Panc1 (cell line): ENCODE results near the gene EEF2K. TPM values are rescaled to one million over a fixed set of nuclear protein-coding genes. Genes with fewer than 3 reads are reported as not detected.
"Not testable (repeated sequence)": the region's sequence is repeated elsewhere in the genome, so short reads cannot be mapped to it uniquely, and the experiment has no call there.

Experiments used
- ATAC-seq: fragments of 200-7000 bp; cut with Tn5 transposase; 2 replicates; pipeline ENCODE4 v1.9.1; 2020; ENCODE audit warnings: mild to moderate bottlenecking, moderate library complexity
- BruUV-seq: library from RNA; stranded (reverse); fragments of 400-500 nt; replicated peaks from 2 replicates; lab custom pipeline; 2021; lab: Mats Ljungman, UMichigan
- CTCF ChIA-PET: fragments of 300-600 bp; sonication (Branson Sonifier 250); formaldehyde crosslinking; loops from one replicate; lab custom pipeline; 2022; ENCODE audit warnings: antibody characterized with exemption; lab: Charles Lee
- POLR2A ChIA-PET: fragments of 300-600 bp; sonication (Branson Sonifier 250); formaldehyde crosslinking; loops from one replicate; lab custom pipeline; 2022; ENCODE audit warnings: antibody characterized with exemption; lab: Charles Lee
- DNase-seq: peaks from one replicate; pipeline ENCODE4 v3.0.0-alpha.2; 2010; ENCODE audit warnings: low read depth, low spot score
- H3K27ac ChIP-seq: 2 replicates; pipeline ENCODE4 v1.5.1; 2011; ENCODE audit warnings: mild to moderate bottlenecking, low read length, inconsistent platforms
- H3K27me3 ChIP-seq: fragments of 200-500 bp; sonication (Bioruptor generic); 2 replicates; pipeline ENCODE4 v1.6.0; 2014; ENCODE audit warnings: low read length, inconsistent platforms; ENCODE audit not compliant: control insufficient read depth, insufficient read depth
- H3K36me3 ChIP-seq: fragments of 200-500 bp; sonication (Bioruptor generic); 2 replicates; pipeline ENCODE4 v1.5.1; 2014; ENCODE audit warnings: inconsistent platforms, mild to moderate bottlenecking, low read length, moderate library complexity; ENCODE audit not compliant: control insufficient read depth, insufficient read depth
- H3K4me1 ChIP-seq: 2 replicates; pipeline ENCODE4 v1.5.1; 2011; ENCODE audit warnings: inconsistent platforms, mild to moderate bottlenecking, low read length, moderate library complexity; ENCODE audit not compliant: control insufficient read depth, insufficient read depth
- H3K4me3 ChIP-seq, 2 experiments: 2 replicates each; pipeline ENCODE4 v1.5.1; 2011 to 2012; ENCODE audit warnings: low read depth in 2 of 2, low read length in 2 of 2, mild to moderate bottlenecking in 2 of 2, inconsistent platforms in 1 of 2, moderate library complexity in 1 of 2
- H3K9me3 ChIP-seq: fragments of 200-500 bp; sonication (Bioruptor generic); 2 replicates; pipeline ENCODE4 v1.5.1; 2014; ENCODE audit warnings: low read depth, mild to moderate bottlenecking, inconsistent platforms, low read length, moderate library complexity; ENCODE audit not compliant: control insufficient read depth, insufficient read depth
- POLR2AphosphoS5 ChIP-seq: IDR thresholded peaks from 2 replicates; pipeline ENCODE4 v1.6.1; 2012; ENCODE audit warnings: mild to moderate bottlenecking, low read depth, low read length, moderate library complexity
- REST ChIP-seq, 2 experiments: IDR thresholded peaks; 2 replicates each; pipeline ENCODE4 v1.6.1; 2011 to 2012; ENCODE audit warnings: low read depth in 2 of 2, control low read depth in 1 of 2, low read length in 1 of 2, mild to moderate bottlenecking in 1 of 2, moderate library complexity in 1 of 2; ENCODE audit not compliant: insufficient read depth in 1 of 2
- SIN3A ChIP-seq: IDR thresholded peaks from 2 replicates; pipeline ENCODE4 v1.6.1; 2012; ENCODE audit warnings: low read depth, mild to moderate bottlenecking, low read length, moderate library complexity, borderline replicate concordance; ENCODE audit not compliant: insufficient read depth
- TCF7L2 ChIP-seq: IDR thresholded peaks from 2 replicates; pipeline ENCODE4 v1.6.1; 2011; ENCODE audit warnings: mild to moderate bottlenecking, low read depth, low read length, inconsistent platforms
- in situ Hi-C: cut with HindIII; loops from 2 replicates; pipeline ENCODE4 v1.10.0; 2016; ENCODE audit warnings: low sequenced_read_pairs, low pct_unique_long_range_greater_than_20kb
- intact Hi-C: fragments of 100-400 bp; cut with micrococcal nuclease; formaldehyde crosslinking; loops from one replicate; pipeline ENCODE4 v1.10.0; 2022; ENCODE audit not compliant: unreplicated experiment
- total RNA-seq: library from RNA; stranded (reverse); gene quantifications from one replicate; pipeline ENCODE4 v1.2.1, GENCODE V29; 2021; ENCODE audit not compliant: unreplicated experiment
- TF ChIP-seq, protein P1 (sequence below): fragments of 450-650 bp; IDR thresholded peaks from 2 replicates; pipeline ENCODE4 v1.5.1; 2017; ENCODE audit warnings: mild to moderate bottlenecking

EEF2K gene
- total RNA-seq, 1 experiment from 2014 or later = 15.0 TPM

GRCh38 chr16:22216191-22216831 lies 10.2 kb downstream of the EEF2K start:
- in situ Hi-C loops = no loop called here

GRCh38 chr16:22216832-22217225 lies 10.8 kb downstream of the EEF2K start:
- H3K9me3 ChIP-seq, DNase-seq, BruUV-seq, in situ Hi-C loops, intact Hi-C loops, H3K36me3 ChIP-seq, H3K27me3 ChIP-seq, H3K4me1 ChIP-seq, H3K4me3 ChIP-seq, CTCF ChIA-PET, H3K27ac ChIP-seq, ATAC-seq: not testable (repeated sequence)
- POLR2A ChIA-PET = interaction anchor here (1.0 kb wide), 1 partner anchor 9 kb away, joined by 4 read pairs; no protein-coding TSS in a partner anchor

More at GRCh38 chr16:22216191-22216831, 10.2 kb downstream of the EEF2K start:
- ATAC-seq (no peak), DNase-seq (no peak)
- no peaks in the 10 kb centered on the region for H3K27me3 ChIP-seq
- no TSS peak for BruUV-seq
- no peaks in the 10 kb centered on the region; the same call in 1 of the 2 replicates for H3K4me1 ChIP-seq
- no peak for TF ChIP-seq POLR2AphosphoS5
- no peak for TF ChIP-seq SIN3A
- no peak for TF ChIP-seq TCF7L2
- TF ChIP-seq REST (IDR thresholded peaks at IDR 0.05; ENCODE audit: insufficient read depth in 1 of 2, low read depth in 2 of 2, low read length in 1 of 2) = no peak
- TF ChIP-seq, protein P1, sequence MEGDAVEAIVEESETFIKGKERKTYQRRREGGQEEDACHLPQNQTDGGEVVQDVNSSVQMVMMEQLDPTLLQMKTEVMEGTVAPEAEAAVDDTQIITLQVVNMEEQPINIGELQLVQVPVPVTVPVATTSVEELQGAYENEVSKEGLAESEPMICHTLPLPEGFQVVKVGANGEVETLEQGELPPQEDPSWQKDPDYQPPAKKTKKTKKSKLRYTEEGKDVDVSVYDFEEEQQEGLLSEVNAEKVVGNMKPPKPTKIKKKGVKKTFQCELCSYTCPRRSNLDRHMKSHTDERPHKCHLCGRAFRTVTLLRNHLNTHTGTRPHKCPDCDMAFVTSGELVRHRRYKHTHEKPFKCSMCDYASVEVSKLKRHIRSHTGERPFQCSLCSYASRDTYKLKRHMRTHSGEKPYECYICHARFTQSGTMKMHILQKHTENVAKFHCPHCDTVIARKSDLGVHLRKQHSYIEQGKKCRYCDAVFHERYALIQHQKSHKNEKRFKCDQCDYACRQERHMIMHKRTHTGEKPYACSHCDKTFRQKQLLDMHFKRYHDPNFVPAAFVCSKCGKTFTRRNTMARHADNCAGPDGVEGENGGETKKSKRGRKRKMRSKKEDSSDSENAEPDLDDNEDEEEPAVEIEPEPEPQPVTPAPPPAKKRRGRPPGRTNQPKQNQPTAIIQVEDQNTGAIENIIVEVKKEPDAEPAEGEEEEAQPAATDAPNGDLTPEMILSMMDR = no peak
- intact Hi-C loops = no loop called here
- H3K4me3 ChIP-seq = no peak overlapping the region
- no peaks in the 10 kb centered on the region for H3K36me3 ChIP-seq
- H3K27ac ChIP-seq = no peak overlapping the region
- ChIA-PET CTCF (no interaction called here), POLR2A (no interaction called here)
- no peaks in the 10 kb centered on the region for H3K9me3 ChIP-seq
